HepG2 (cell line): ENCODE results near the gene PCSK6. TPM values are rescaled to one million over a fixed set of nuclear protein-coding genes. Genes with fewer than 3 reads are reported as not detected.
A peak's percentile ranks its signal among the peaks of the same experiment; 100 is the strongest.

Experiments used
- CBX1 ChIP-seq: IDR thresholded peaks from one replicate; pipeline ENCODE4 v1.6.1; 2016; ENCODE audit warnings: antibody characterized with exemption, low read depth
- FOXO4 ChIP-seq: sonication (generic); formaldehyde crosslinking; conservative IDR thresholded peaks from 2 replicates; pipeline ENCODE4 v1.8.1; 2023; ENCODE audit warnings: missing genetic modification reagents
- HIC2 ChIP-seq: sonication (generic); formaldehyde crosslinking; IDR thresholded peaks from 2 replicates; pipeline ENCODE4 v1.9.0; 2022; ENCODE audit warnings: low read depth, missing genetic modification reagents
- IRF9 ChIP-seq: sonication (generic); formaldehyde crosslinking; IDR thresholded peaks from 2 replicates; pipeline ENCODE4 v1.8.0; 2022; ENCODE audit warnings: missing genetic modification reagents, mild to moderate bottlenecking, borderline replicate concordance
- MNT ChIP-seq: fragments of 450-650 bp; IDR thresholded peaks from 2 replicates; pipeline ENCODE4 v1.6.1; 2016
- MTA3 ChIP-seq: sonication (generic); formaldehyde crosslinking; IDR thresholded peaks from 2 replicates; pipeline ENCODE4 v1.4.0; 2020; ENCODE audit warnings: missing genetic modification reagents
- PBX2 ChIP-seq: IDR thresholded peaks from 2 replicates; pipeline ENCODE4 v1.6.1; 2016; ENCODE audit warnings: control low read depth
- SALL1 ChIP-seq: sonication (generic); formaldehyde crosslinking; IDR thresholded peaks from 2 replicates; pipeline ENCODE4 v1.8.0; 2022; ENCODE audit warnings: mild to moderate bottlenecking, missing genetic modification reagents
- THRA ChIP-seq: sonication (generic); formaldehyde crosslinking; IDR thresholded peaks from 2 replicates; pipeline ENCODE4 v1.4.0; 2020; ENCODE audit warnings: missing genetic modification reagents, borderline replicate concordance
- ZBED4 ChIP-seq: sonication (generic); formaldehyde crosslinking; IDR thresholded peaks from 2 replicates; pipeline ENCODE4 v1.4.0; 2020; ENCODE audit warnings: missing genetic modification reagents, borderline replicate concordance
- ZNF580 ChIP-seq: IDR thresholded peaks from 2 replicates; pipeline ENCODE4 v1.6.1; 2016; ENCODE audit warnings: low read depth, borderline replicate concordance
- ZNF703 ChIP-seq: sonication (generic); formaldehyde crosslinking; IDR thresholded peaks from 2 replicates; pipeline ENCODE4 v1.5.1; 2020; ENCODE audit warnings: missing genetic modification reagents, mild to moderate bottlenecking, moderate library complexity, borderline replicate concordance
- ZNF761 ChIP-seq: sonication (generic); formaldehyde crosslinking; conservative IDR thresholded peaks from 2 replicates; pipeline ENCODE4 v1.4.0; 2020; ENCODE audit warnings: mild to moderate bottlenecking, missing genetic modification reagents
- ZSCAN29 ChIP-seq: sonication (generic); formaldehyde crosslinking; conservative IDR thresholded peaks from 2 replicates; pipeline ENCODE4 v1.4.0; 2020; ENCODE audit warnings: mild to moderate bottlenecking, missing genetic modification reagents
- ZZZ3 ChIP-seq: sonication (generic); formaldehyde crosslinking; IDR thresholded peaks from 2 replicates; pipeline ENCODE4 v1.4.0; 2020; ENCODE audit warnings: missing genetic modification reagents, mild to moderate bottlenecking, borderline replicate concordance
- polyA plus RNA-seq, 8 experiments: library from polyadenylated mRNA; depleted of rRNA in 3 of 8; stranded (reverse) in 7 of 8; unstranded in 1 of 8; fragments of >200 nt; fragmentation: Illumina TruSeq in 4 of 8; extraction: Trizol in 4 of 8; gene quantifications; 2 replicates each; pipeline versions ENCODE4 v1.2.1 to v1.2.3, GENCODE V29; 2011 to 2016; ENCODE audit warnings: low read depth in 4 of 8, missing spikeins in 1 of 8, mixed read lengths in 1 of 8; ENCODE audit not compliant: insufficient read depth in 1 of 8
- total RNA-seq, 5 experiments: library from RNA; depleted of rRNA; stranded (reverse); fragments of >200 nt; fragmentation: Illumina TruSeq; extraction: Trizol; gene quantifications; 2 replicates each; pipeline ENCODE4 v1.2.3, GENCODE V29; 2016; ENCODE audit warnings: low read depth in 1 of 5

The PCSK6 gene
- total and polyA plus RNA-seq, 2 of the 13 experiments (the other 11 are each of a cell fraction or from before 2014, with no cell fraction given), result 56.5 to 155 TPM

- TF ChIP-seq PBX2 (CRISPR knock-in tag), result no peak
- no peak for TF ChIP-seq HIC2
- TF ChIP-seq ZZZ3 (CRISPR knock-in tag), result no peak
- TF ChIP-seq SALL1 (CRISPR knock-in tag), result peak; percentile 89
- TF ChIP-seq FOXO4, result no peak
- no peak for TF ChIP-seq CBX1
- TF ChIP-seq MNT, result no peak
- no peak for TF ChIP-seq ZSCAN29 (CRISPR knock-in tag)
- no peak for TF ChIP-seq ZNF580
- TF ChIP-seq ZNF703 (CRISPR knock-in tag), result no peak
- TF ChIP-seq IRF9 (CRISPR knock-in tag), result no peak
- no peak for TF ChIP-seq ZNF761 (CRISPR knock-in tag)
- TF ChIP-seq THRA (CRISPR knock-in tag), result peak; percentile 98
- TF ChIP-seq MTA3 (CRISPR knock-in tag), result no peak
- TF ChIP-seq ZBED4 (CRISPR knock-in tag), result no peak
These were observed 50.8 kb downstream of the PCSK6 start (continued) for GRCh38 chr15:101438482-101439284.
